ENCODE measurements around the gene ARL16.
A peak's percentile ranks its signal among the peaks of the same experiment; 100 is the strongest.

Gene ARL16

GRCh38 chr17:81712468-81713003 lies 28.9 kb upstream of the ARL16 start:
- DNase-seq, result no peak

DNA sequence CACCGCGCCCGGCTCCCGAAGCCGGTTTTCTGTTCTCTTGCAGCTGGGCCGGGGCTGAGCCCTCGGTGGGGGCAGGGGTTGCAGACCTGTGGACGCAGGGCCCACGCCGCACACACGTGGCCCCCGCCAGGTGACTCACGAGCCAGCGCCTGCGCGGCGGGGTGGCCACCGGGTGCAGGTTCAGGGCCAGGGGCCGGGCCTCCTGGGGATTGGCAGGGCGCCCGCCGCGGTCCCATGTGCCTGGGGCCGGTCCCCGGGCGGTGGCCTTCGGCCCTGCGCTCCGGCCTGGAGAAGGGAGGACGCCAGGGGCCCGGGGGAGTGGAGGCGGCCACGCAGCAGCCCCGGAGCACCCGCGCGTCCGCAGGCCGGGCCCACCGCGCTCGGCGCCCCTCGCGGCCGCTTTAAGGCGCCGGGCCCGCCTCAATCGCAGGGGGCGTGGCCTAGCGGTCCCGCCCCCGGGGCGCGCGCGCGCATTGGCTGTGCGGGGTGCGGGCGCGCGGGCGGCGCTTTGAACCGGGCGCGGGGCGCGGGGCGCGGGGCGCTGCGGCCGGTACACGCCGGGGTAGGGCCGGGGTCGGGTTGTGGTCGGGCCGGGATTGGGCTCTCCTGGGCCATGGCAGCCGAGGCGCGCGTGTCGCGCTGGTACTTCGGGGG lies 28.3 kb upstream of the ARL16 start, which contains the start of gene SLC25A10:
TSS of gene SLC25A10 (plus strand) at position 471 of the 654 bp plus-strand sequence. CDS start at position 614, 143 bp downstream.
- DNase-seq, result peak; percentile 51 to 76 (median 58)

- no peak for DNase-seq
Observed at GRCh38 chr17:81710514-81711308, 27.1 kb upstream of the ARL16 start.

DNA sequence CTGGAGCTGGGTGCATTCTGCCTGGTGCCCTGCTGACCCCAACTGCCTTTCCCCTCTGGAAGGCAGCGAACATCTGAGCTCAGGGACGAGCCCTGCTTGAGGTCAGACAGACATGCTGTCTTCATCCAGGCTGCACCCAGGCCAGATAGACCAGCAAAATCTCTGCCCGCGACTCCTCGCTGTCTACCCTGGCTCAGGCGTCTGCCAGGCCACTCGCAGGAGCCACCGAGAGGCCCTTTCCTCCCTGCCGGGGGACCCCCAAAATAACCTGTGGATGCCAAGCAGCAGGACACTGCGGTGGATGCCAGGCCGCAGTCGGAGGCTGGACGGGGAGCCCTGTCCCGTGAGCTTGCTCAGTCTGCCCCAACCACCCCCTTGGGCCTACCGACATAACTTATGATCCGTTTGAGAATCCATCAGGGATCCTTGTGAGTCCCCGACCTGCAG lies 25.2 kb upstream of the ARL16 start:
- DNase-seq, result no peak

GRCh38 chr17:81707725-81708646 lies 24.4 kb upstream of the ARL16 start:
- DNase-seq, result no peak

DNA sequence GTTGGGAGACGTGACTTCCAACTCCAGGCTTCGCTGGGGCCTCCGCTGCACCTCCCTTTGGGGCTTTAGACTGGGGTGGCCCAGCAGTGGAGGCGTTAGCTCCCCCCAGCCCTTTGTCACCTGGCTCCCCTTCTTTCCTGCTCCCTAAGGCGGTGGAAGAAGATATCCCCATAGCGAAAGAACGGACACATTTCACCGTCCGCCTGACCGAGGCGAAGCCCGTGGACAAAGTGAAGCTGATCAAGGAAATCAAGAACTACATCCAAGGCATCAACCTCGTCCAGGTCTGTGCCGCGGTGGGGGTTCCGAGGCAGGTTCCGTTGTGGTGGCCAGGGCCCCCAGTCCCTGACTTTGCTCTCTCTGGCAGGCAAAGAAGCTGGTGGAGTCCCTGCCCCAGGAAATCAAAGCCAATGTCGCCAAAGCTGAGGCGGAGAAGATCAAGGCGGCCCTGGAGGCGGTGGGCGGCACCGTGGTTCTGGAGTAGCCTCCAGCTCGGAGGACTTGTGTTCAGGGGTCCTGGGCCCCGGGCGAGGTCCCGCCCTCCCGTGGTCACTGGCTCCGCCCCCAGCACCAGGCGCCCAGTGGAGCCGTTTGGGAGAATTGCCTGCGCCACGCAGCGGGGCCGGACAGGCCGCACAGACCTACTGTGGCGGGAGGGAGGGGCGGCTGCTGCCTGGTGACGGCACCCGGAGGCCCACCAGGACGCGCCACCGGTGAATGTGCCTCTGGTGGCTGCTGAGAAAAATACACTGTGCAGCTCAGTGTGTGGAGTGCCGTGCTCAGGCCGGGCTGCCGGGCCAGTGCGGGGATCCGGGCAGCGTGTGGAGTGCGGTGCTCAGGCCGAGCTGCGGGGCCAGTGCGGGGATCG lies 23.4 kb upstream of the ARL16 start:
- no peak for DNase-seq

DNA sequence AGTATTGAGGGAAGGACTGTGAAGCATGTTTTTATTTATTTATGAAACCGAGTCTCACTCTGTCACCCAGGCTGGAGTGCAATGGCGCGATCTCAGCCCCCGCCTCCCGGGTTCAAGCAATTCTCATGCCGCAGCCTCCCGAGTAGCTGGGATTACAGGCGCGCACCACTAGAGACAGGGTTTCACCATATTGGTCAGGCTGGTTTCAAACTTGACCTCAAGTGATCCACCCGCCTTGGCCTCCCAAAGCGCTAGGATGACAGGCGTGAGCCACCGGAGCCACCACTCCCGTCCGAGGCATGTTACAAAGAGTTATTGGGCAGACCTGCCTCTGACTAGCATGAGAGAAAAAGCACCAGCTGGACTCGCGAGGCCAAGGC lies 22.6 kb upstream of the ARL16 start:
- DNase-seq, result no peak

DNA sequence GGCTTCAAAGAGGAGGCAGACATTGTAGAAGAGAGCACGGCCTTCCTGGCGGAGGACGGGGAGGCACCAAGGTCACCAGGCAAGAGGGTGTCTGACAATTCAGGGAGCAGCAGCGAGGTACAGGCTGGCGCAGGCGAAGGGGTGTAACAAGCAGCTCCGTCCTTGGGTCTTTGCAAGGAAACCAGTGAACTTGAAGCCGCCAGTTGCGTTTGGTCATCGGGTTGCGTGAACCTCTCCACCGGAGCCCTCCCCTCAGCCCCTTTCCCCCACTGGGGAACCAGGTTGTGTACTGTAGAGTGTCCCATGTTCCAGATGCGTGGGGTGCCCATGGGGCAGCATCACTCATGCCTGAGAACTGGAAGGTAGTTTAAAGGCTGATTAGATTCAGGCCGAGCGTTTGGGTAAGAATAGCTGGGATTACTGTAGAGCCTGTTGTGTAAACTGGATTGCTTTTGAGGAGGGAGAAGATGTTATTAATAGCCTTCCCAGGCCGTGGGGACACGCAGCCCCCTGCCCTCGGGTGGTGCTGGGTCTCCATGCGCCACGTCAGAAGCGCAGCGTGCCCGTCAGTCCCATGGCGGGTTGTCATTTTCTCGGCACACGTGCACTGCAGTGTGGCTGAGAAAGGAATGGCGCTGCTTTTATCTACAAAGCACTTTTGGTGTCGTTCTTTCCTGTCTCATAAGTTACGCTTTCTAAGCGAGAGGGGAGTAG lies 22.1 kb upstream of the ARL16 start:
- no peak for DNase-seq

DNA sequence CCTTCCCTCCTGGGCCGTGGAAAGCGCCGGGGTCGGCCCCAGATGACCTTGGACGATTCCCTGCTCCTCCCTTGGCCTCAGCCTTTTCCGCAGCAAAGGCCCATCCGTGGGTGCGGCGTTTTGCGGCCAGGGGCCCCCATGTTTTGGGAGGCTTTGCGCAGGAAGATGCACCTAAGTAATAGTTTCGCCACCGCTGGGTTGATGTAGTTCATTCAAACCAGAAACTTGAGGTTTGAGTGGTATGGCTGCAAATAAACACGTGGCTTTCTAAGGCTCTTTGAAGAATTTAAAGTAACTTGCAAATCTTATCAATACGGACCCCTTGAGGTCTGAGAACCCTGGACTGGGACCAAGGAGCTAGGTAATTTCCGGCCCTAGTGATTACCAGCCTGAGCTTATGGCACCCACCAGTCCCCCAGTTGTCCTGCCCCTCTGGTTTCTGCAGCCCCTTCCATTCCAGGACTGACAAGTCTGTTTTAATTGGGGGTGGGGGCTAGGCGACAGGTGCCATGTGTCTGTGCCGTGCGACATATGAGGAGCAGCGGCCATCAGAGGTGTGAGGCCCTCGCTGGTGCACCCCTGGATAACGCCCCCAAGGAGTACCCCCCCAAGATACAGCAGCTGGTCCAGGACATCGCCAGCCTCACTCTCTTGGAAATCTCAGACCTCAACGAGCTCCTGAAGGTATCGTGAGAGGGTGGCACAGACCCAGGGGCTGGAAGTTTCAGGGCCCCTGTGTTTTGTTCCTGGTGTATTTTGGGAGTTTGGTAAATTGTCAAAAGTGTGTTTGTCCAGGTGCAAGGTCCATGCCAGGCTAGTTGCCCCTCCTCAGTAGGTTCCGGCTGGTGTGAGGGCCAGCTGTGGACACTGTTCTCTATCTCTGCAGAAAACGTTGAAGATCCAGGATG lies 20.4 kb upstream of the ARL16 start:
- no peak for DNase-seq

GRCh38 chr17:81702934-81703746 lies 19.5 kb upstream of the ARL16 start, which contains the start of gene MRPL12:
Gene MRPL12 (plus strand): TSS chr17:81703367. CDS start chr17:81703502, 135 bp downstream.
- peak; percentile 63 to 83 (median 79) for DNase-seq

- no peak for DNase-seq
Observed at GRCh38 chr17:81701288-81702071, 17.9 kb upstream of the ARL16 start.

GRCh38 chr17:81700353-81701287 lies 17.0 kb upstream of the ARL16 start:
- DNase-seq, result no peak

DNA sequence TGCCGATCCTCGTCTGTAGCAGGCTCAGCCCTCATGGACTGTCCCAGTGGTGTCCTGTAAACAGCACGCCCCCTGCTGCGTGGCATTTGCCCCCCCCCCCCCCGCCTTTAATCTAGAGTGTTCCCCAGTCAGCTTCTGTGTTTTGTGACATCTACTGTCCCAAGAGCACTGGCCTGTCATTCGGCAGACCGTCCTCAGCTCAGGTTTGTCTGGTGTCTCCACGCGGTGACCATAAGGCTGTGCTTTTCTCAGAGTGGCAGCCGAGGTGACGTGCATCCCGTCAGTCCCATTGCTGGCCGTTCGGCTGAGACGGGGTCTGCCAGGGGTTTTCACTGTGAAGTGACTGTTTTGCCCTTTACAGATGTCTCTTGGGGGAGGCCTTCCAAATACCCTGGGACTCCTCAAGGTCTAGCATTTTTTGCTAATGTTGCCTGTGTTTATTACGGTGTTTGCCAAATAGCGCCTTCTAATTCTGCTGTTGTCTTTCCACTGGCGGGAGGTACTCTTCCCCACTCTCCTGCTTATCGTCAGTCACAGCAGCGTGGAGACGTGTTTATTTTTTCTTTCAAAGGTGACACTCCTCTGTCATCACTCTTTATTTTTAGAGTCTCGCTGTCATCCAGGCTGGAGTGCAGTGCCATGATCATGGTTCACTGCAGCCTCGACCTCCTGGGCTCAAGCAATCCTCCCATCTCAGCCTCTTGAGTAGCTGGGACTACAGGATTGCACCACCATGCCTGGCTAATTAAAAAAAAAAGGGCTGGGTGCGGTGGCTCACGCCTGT lies 13.9 kb upstream of the ARL16 start:
- no peak for DNase-seq

- DNase-seq, result no peak
Observed at GRCh38 chr17:81696218-81696941, 12.8 kb upstream of the ARL16 start.

DNA sequence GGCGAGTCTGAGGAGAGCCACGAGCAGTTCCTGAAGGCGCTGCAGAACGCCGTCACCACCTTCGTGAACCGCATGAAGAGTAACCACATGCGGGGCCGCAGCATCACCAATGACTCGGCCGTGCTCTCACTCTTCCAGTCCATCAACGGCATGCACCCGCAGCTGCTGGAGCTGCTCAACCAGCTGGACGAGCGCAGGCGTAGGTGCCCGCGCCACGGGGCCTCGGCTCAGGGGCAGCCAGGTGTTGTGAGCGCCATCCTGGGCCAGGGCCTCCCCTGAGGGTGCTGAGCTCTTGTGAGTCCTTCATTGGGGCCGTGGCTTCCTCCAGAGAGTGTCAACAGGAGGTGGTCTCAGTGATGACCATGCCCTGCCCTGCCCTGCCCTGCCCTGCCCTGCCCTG lies 12.2 kb upstream of the ARL16 start:
- no peak for DNase-seq
